ENCODE results near the gene GFM1. TPM values are rescaled to one million over a fixed set of nuclear protein-coding genes. Genes with fewer than 3 reads are reported as not detected.

Gene GFM1
- total RNA-seq, 2 experiments from 2014 or later: 34.7 to 38.9 TPM

DNA sequence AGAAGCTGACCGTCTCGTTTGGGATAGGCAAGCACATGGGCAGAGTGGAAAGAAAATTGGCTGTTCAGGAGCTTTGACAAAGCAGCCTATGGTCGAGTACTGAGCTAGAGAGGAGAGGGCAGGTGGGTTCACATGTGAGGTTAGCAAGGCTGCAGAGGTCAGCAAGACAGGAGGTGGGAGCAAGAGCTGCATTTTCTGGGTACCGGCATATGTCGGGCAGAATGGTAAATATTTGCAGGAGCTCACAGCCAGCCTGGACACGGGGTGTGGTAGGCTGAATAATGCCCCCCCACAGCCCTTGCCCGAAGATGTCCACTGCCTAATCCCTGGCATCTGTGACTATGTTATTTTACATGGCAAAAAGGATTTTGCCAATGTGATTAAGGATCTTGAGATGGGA lies 79.7 kb downstream of the GFM1 start:
- Mint-ChIP-seq H3K27me3 (no peaks in the 10 kb centered on the region), H3K36me3 (peaks cover 16% of the 10 kb centered on the region), H3K27ac (no peak overlapping the region), H3K9me3 (no peaks in the 10 kb centered on the region), H3K4me1 (peaks cover 14% of the 10 kb centered on the region), H3K4me3 (no peak overlapping the region)
- no peak for DNase-seq
- POLR2A ChIA-PET: no interaction called here
- no peak for ATAC-seq (ENCODE audit: low read depth)

DNA sequence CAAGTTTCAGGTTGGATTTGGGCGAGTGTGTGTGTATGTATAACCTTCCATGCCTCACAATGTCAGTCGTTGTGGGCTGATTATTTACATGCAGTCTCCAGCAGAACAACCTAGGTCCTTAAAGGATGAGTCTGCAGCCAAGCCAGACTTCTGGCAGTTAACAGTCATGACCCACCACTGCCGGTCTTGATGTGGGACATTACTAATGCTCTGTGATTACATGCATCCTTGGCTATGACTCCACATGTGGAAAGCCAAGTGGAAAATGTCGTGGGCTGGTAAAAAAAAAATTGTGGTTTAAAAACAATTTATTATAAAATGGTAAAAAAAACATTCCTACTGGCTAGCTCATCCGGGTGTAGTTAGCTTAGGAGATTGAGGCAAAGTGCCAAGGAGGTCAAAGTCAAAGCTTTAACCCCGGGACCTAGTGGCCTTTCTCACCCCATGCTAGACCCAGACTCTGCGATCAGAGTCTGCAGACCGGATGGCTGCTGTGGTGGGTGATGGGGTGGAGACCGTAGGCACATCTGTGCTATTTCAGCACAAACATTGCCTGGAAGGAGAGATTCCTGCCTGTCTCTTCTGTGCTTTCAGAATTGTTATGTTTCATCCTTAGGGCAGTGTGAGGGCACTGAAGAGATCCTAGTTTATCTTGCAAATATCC lies 81.2 kb downstream of the GFM1 start:
- no peak for DNase-seq

DNA sequence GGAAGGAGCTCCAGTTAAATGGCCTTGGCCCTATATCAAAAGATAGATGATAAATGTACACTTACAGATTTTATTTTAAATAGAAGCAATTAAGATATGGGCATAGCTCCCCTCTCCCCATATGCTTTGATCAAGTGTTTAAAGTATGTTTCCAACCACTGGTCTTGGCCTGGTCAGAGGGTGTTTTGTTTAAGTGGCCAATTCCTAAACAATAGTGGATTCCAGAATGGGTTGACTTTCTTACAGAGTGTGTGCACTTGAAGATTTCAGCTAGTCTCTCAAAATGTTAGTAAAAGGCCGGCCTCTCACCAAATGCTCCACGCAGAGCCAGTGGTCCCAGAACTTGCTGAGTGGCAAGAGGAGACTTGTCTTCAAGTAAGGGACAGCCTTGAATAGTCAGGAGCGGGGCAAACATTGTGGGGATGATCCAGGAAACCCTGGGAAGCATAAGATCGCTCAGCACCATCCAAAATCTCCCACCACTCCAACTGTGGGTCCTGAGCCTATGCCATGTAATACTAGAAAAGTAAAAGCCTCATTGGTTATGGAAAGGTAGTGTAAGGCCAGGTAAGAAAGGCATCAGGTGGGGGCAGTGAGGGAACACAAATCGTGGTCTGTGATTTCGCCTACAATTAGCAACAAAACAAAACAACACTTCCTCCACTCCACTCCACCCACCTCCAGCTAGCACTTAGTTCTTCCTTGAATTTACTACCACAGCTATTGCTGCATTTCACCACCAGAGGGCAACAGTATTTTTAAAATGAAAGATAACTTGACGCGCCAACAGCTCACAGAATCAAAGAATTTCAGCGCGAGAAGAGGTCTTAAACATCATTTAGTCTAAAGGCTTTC lies 83.1 kb downstream of the GFM1 start:
- POLR2A ChIA-PET: interaction anchor here (1.1 kb wide), 1 partner anchor 64 kb away, joined by 3 read pairs; no protein-coding TSS in a partner anchor
- DNase-seq (no peak), ATAC-seq (ENCODE audit: low read depth) (peak; percentile 53)
- Mint-ChIP-seq H3K27me3 (no peaks in the 10 kb centered on the region), H3K9me3 (no peaks in the 10 kb centered on the region), H3K4me3 (peak overlapping the region; percentile 61), H3K27ac (no peak overlapping the region), H3K4me1 (peaks cover 13% of the 10 kb centered on the region), H3K36me3 (peaks cover 4% of the 10 kb centered on the region)

More for the DNA sequence above, 81.2 kb downstream of the GFM1 start:
- POLR2A ChIA-PET: no interaction called here
- Mint-ChIP-seq H3K9me3 (no peaks in the 10 kb centered on the region), H3K27me3 (no peaks in the 10 kb centered on the region), H3K27ac (no peak overlapping the region), H3K36me3 (peaks cover 15% of the 10 kb centered on the region), H3K4me1 (peaks cover 15% of the 10 kb centered on the region), H3K4me3 (no peak overlapping the region)
- ATAC-seq (ENCODE audit: low read depth): no peak

DNA sequence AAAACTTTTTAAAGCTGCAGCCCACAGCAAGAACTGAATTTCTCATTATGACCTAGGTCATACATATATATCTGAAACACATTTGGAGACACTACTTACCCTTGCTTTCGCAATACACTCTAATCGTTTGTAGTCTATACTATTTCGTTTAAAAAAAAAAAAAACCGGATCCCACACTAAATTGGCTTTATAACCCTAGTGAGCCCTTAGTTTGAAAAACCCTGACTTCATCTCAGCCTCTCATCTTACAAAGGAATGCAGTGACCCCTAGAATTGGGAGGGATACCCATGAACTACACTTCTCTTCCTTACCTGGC lies 83.7 kb downstream of the GFM1 start:
- DNase-seq (no peak), ATAC-seq (ENCODE audit: low read depth) (no peak)
- POLR2A ChIA-PET: interaction anchor here (1.1 kb wide), 1 partner anchor 63 kb away, joined by 3 read pairs; no protein-coding TSS in a partner anchor
- peaks cover under 1% of the 10 kb centered on the region for H3K36me3 Mint-ChIP-seq
- H3K27ac Mint-ChIP-seq: no peak overlapping the region
- peaks cover 2% of the 10 kb centered on the region for H3K27me3 Mint-ChIP-seq
- H3K9me3 Mint-ChIP-seq: no peaks in the 10 kb centered on the region
- H3K4me3 Mint-ChIP-seq: peak overlapping the region; percentile 61
- peaks cover 9% of the 10 kb centered on the region for H3K4me1 Mint-ChIP-seq

DNA sequence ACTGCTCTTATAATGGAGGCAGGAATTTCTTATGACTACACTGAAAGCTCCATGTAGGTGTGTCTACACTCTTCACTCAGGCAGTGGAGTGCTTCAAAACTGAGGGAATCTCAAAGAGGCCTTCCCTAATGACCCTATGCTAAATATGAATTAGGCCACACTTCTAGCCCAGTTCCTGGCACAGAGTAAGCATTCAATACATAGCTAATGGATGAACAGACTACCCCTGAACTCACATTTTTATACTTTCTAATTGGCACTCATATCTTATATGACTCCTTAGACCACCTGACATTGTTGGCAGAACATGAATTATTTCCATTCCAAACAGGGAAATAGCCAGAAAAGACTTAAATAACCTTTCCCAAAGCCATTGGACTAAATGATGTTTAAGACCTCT lies 84.5 kb downstream of the GFM1 start:
- Mint-ChIP-seq H3K4me3 (no peak overlapping the region), H3K36me3 (no peaks in the 10 kb centered on the region), H3K27me3 (peaks cover 5% of the 10 kb centered on the region), H3K9me3 (no peaks in the 10 kb centered on the region), H3K4me1 (peaks cover 7% of the 10 kb centered on the region), H3K27ac (no peak overlapping the region)
- ATAC-seq (ENCODE audit: low read depth) (no peak), DNase-seq (no peak)
- POLR2A ChIA-PET: no interaction called here

DNA sequence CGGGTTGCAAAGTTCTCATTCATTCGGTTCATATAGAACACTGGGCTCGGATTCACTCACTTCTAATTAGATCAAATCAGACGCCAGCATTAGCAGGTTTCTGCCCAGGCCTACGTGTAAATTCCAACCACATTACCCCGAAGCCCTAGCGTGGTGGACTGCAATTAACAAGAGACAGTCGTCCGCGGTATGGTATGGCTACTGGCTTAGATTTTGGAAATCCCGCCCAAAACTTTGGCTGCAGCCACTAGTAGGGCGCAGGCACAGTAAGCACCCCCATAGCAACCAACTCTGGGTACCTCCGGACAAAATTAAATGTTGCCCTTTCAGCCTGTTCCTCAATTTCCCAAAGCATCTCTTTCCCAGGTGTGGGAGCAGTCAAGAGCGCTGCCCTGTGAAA lies 87.2 kb downstream of the GFM1 start:
- Mint-ChIP-seq H3K9me3 (peaks cover 1% of the 10 kb centered on the region), H3K4me3 (peak overlapping the region; percentile 14), H3K4me1 (peaks cover 7% of the 10 kb centered on the region), H3K27me3 (peaks cover 7% of the 10 kb centered on the region), H3K36me3 (peaks cover 2% of the 10 kb centered on the region), H3K27ac (no peak overlapping the region)
- DNase-seq (no peak), ATAC-seq (ENCODE audit: low read depth) (no peak)
- POLR2A ChIA-PET: no interaction called here

DNA sequence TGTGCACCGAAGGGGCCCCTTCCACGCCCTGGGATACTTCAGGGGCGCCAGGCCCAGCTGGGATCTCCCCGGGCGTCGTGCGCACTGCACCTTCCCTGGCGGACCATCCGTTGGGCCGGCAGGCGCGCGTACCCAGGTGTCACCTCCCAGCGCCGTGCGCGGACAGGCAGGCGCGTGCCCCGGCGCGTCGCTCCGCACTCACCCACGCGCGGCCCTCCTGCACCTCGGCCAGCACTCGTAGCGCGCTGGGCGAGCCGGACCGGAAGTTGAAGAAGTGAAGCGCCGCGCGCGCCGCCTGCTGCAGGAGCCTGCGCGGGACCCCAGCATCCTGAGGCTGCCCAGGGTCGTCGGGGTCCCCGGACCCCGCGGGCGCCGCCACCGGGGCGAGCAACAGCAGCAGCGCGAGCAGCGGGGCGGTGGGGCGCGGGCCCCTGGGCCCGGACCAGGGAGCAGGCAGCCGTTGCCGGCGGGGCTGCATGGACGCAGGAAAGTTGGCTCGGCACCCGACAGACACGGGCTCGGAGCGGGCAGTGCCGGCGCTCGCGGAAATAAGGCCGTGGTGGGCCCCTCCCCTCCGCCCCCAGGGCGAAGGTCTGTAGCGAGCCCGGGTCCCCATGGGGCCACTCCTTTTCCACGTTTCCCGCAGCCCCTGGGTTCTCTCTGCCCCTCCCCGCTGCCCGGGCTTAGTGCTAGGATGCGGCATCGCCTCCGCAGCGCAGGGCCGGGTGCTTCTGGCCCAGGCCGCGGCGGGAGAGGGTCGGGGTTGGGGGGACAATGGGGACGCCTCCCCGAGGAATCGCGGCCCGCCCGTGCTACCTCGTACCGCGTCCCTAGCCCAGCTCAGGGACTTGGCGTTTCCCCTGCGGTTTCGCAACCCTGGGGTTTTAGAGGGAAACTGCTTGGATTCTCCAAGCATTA lies 87.9 kb downstream of the GFM1 start, which contains the start of gene RARRES1:
TSS of gene RARRES1 (minus strand) at position 520 of the 918 bp plus-strand sequence. CDS start at position 478, 42 bp downstream.
- DNase-seq: peak; percentile 69
- H3K27me3 Mint-ChIP-seq: peaks cover 7% of the 10 kb centered on the region
- POLR2A ChIA-PET: no interaction called here
- H3K36me3 Mint-ChIP-seq: peaks cover 2% of the 10 kb centered on the region
- peak; percentile 73 for ATAC-seq (ENCODE audit: low read depth)
- peak within 1 kb of the TSS; percentile 14 for H3K4me3 Mint-ChIP-seq
- peaks cover 1% of the 10 kb centered on the region for H3K9me3 Mint-ChIP-seq
- peaks cover 7% of the 10 kb centered on the region for H3K4me1 Mint-ChIP-seq
- no peak within 1 kb of the TSS for H3K27ac Mint-ChIP-seq

DNA sequence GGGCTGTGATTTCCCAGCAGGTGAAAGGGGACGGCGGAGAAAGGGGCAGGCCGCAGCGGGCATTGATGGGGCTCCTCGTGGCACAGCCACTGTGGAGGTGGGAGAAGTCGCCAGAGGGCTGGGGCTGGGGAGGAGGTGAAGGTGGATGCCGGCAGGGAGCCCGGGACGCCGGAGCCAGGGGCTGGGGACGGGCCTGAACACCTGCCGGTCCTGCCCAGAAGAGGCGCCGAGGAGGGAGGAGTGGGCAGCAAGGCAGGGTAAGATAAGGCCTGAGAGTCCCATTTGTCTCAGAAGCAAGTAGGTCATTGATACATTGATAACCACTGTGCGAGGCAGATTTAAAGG lies 88.5 kb downstream of the GFM1 start:
- POLR2A ChIA-PET: no interaction called here
- peaks cover 7% of the 10 kb centered on the region for H3K27me3 Mint-ChIP-seq
- peaks cover 6% of the 10 kb centered on the region for H3K4me1 Mint-ChIP-seq
- peaks cover 1% of the 10 kb centered on the region for H3K9me3 Mint-ChIP-seq
- no peak overlapping the region for H3K27ac Mint-ChIP-seq
- no peak overlapping the region for H3K4me3 Mint-ChIP-seq
- ATAC-seq (ENCODE audit: low read depth): no peak
- DNase-seq: no peak
- peaks cover 2% of the 10 kb centered on the region for H3K36me3 Mint-ChIP-seq

DNA sequence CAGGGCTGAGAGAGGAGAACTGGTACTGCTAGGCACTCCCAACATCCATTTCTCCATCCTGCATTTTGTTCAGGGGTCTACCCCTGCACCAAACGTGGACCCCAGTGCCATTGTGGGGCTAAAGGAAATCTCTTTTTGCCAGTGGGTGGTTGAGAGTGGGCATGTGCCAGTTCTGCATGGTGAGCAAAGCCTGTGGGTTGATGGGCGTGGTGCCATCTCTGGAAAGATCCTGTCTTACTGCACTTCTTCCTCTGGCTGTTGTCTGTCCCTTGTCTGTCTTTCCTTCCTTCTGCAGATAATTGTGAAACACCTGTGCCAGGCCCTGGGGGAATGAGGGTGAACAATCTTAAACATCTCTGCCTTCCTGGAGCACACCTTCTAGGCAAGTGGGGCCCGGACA lies 89.3 kb downstream of the GFM1 start:
- H3K4me3 Mint-ChIP-seq: no peak overlapping the region
- peaks cover 1% of the 10 kb centered on the region for H3K9me3 Mint-ChIP-seq
- DNase-seq (no peak), ATAC-seq (ENCODE audit: low read depth) (no peak)
- H3K27ac Mint-ChIP-seq: no peak overlapping the region
- peaks cover 2% of the 10 kb centered on the region for H3K36me3 Mint-ChIP-seq
- POLR2A ChIA-PET: no interaction called here
- peaks cover 2% of the 10 kb centered on the region for H3K4me1 Mint-ChIP-seq
- H3K27me3 Mint-ChIP-seq: peaks cover 7% of the 10 kb centered on the region

DNA sequence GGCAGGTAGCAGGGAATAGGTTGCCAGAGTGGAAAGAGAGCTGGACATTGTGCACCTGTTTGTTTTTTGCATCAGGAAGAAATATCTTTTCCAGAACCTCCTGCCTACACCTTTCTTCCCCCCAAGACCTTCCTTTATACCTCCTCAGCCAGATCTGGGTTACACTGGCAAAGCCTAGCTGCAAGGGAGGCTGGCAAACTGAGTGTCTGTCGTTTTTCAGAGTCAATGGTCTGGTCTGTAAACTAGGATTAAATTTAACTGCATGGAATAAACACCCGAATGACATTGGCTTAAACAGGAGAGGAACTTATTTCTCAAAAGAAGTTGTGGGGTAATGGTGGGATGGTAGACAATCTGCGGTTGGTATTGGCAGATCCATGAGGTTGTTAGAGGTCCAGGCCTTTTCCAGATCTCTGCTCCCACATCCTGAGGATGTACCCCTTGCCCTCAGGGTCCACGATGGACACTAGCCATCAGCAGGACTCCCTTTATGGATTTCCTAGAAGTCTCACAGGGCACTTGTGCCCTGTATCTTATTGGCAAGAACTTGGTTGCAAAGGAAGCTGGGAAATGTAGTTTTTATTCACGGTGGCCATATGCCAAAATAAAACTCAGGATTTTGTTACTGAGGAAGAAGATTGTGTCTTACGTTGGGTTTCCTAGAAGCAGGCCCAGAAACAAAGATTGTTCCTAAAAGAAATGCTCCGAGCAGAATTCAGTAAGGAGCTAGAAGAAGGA lies 91.1 kb downstream of the GFM1 start:
- Mint-ChIP-seq H3K36me3 (peaks cover 2% of the 10 kb centered on the region), H3K27me3 (peaks cover 7% of the 10 kb centered on the region), H3K4me1 (no peaks in the 10 kb centered on the region), H3K9me3 (peaks cover 1% of the 10 kb centered on the region), H3K4me3 (no peak overlapping the region), H3K27ac (no peak overlapping the region)
- POLR2A ChIA-PET: no interaction called here
- ATAC-seq (ENCODE audit: low read depth): no peak
- DNase-seq: no peak

DNA sequence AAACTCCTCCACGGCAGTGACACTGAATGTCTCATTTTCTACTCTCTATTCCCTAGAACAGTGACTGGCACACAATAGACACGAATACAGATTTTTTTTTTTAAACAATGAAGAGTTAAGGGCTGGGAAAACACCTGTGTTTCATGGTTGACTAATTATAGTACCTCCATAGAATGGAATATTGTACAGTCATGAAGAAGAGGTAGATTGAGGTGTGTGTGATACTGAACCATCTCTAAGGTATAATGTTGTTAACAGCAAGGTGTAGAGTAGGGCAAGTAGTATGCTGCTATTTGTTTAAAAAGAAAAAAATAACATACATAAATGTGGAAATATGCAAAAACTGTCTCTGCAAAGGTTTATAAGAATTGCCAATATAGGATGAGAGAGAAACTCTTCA lies 93.1 kb downstream of the GFM1 start:
- DNase-seq: no peak
- Mint-ChIP-seq H3K27me3 (peaks cover 7% of the 10 kb centered on the region), H3K27ac (no peak overlapping the region), H3K4me1 (peaks cover 7% of the 10 kb centered on the region), H3K4me3 (no peak overlapping the region), H3K36me3 (peaks cover 2% of the 10 kb centered on the region), H3K9me3 (peaks cover 1% of the 10 kb centered on the region)
- POLR2A ChIA-PET: no interaction called here
- ATAC-seq (ENCODE audit: low read depth): no peak

DNA sequence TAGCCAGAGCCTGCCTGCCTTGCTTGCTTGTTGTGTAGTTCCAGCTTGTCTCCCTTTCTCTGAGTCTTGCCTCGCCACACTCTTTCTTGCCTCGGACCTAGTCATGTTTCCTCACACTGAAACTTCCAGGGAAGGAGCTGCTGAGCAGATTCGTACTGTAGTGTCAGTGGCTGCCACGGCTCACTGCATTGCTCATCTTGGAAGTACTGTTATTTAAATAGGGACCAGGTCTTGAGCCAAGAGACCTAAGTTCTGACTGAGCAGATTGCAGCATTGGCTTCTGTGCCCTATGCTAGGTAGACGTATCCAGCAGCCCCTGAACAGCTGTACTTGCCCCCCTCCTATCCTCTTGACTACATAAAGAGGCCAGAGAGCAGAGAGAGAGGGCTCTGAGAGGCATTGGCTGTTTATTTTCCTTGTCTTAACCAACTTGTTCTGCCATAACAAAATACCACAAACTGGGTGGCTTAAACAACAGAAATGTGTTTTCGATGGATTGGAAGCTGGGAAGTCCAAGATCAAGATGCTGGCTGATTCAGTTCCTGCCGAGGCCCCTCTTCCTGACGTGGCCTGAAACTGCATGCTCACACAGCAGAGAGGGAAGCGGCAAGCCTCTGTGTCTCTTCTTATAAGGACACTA lies 93.8 kb downstream of the GFM1 start:
- H3K27ac Mint-ChIP-seq: no peak overlapping the region
- H3K9me3 Mint-ChIP-seq: peaks cover 1% of the 10 kb centered on the region
- no peak overlapping the region for H3K4me3 Mint-ChIP-seq

More for the DNA sequence above, 93.8 kb downstream of the GFM1 start:
- POLR2A ChIA-PET: no interaction called here
- peaks cover 5% of the 10 kb centered on the region for H3K27me3 Mint-ChIP-seq
- DNase-seq (no peak), ATAC-seq (ENCODE audit: low read depth) (no peak)
- H3K4me1 Mint-ChIP-seq: peaks cover 9% of the 10 kb centered on the region
- peaks cover 2% of the 10 kb centered on the region for H3K36me3 Mint-ChIP-seq

Measured in activated naive CD8-positive, alpha-beta T cell treated with anti-CD3 and anti-CD28 coated beads, Interleukin-2, amount 10 ng/mL, durations not matched to agents 7 days and 5 days (primary cell).